ENCODE data around the gene TUBD1. TPM values are rescaled to one million over a fixed set of nuclear protein-coding genes. Genes with fewer than 3 reads are reported as not detected.

TUBD1 gene
- total and polyA plus RNA-seq, 2 of the 13 experiments (the other 11 are each of a cell fraction or from before 2014, with no cell fraction given), result 18.2 to 25.9 TPM

DNA sequence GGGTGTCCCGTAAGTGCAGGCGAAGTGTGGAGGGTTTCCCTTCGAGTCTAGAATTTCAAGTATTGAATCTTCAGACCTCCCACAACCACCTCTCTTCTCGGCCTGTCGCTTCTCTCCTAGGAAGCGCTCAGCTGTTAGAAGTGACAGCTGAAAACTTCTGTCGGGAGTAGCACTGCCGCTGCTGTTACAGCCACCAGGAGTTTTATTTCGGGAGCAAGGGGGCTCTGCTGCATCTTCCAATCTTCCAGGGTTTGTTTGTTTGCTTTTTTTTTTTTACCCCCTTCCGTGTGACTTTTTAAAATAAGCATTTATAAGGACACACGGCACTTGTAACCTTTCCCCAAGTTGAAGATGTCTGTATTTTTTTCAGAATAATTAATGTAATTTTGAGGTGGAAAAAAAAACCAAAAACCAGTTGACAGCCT, 945 bp upstream of the TUBD1 start (continued):
- TF ChIP-seq, protein P1, sequence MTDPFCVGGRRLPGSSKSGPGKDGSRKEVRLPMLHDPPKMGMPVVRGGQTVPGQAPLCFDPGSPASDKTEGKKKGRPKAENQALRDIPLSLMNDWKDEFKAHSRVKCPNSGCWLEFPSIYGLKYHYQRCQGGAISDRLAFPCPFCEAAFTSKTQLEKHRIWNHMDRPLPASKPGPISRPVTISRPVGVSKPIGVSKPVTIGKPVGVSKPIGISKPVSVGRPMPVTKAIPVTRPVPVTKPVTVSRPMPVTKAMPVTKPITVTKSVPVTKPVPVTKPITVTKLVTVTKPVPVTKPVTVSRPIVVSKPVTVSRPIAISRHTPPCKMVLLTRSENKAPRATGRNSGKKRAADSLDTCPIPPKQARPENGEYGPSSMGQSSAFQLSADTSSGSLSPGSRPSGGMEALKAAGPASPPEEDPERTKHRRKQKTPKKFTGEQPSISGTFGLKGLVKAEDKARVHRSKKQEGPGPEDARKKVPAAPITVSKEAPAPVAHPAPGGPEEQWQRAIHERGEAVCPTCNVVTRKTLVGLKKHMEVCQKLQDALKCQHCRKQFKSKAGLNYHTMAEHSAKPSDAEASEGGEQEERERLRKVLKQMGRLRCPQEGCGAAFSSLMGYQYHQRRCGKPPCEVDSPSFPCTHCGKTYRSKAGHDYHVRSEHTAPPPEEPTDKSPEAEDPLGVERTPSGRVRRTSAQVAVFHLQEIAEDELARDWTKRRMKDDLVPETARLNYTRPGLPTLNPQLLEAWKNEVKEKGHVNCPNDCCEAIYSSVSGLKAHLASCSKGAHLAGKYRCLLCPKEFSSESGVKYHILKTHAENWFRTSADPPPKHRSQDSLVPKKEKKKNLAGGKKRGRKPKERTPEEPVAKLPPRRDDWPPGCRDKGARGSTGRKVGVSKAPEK (CRISPR knock-in tag; IDR thresholded peaks at IDR 0.05; ENCODE audit: borderline replicate concordance), result no peak
- TF ChIP-seq ATF7-NPFF (CRISPR knock-in tag; IDR thresholded peaks at IDR 0.05; ENCODE audit: low read depth) (no peak), ZNF672 (CRISPR knock-in tag; IDR thresholded peaks at IDR 0.05) (no peak), ZFP82 (CRISPR knock-in tag; IDR thresholded peaks at IDR 0.05; ENCODE audit: borderline replicate concordance) (peak; percentile 77; the same call in 1 of the 2 replicates), SYNCRIP (IDR thresholded peaks at IDR 0.05; ENCODE audit: insufficient read depth, low read depth, low read length) (no peak), POGK (CRISPR knock-in tag; conservative IDR thresholded peaks at IDR 0.05) (no peak), ZFP90 (CRISPR knock-in tag; IDR thresholded peaks at IDR 0.05; ENCODE audit: borderline replicate concordance) (no peak), ZFP1 (CRISPR knock-in tag; IDR thresholded peaks at IDR 0.05) (no peak), ZNF224 (CRISPR knock-in tag; IDR thresholded peaks at IDR 0.05) (0 out of 2 replicates have a peak, but pooled peaks have one; percentile 83), PHF21A (CRISPR knock-in tag; IDR thresholded peaks at IDR 0.05) (peak; percentile 1; the same call in 1 of the 2 replicates), ZKSCAN5 (CRISPR knock-in tag; IDR thresholded peaks at IDR 0.05) (no peak), MYNN (CRISPR knock-in tag; IDR thresholded peaks at IDR 0.05; ENCODE audit: low read depth) (no peak), CREBL2 (CRISPR knock-in tag; IDR thresholded peaks at IDR 0.05; ENCODE audit: borderline replicate concordance) (0 out of 2 replicates have a peak, but pooled peaks have one; percentile 22), GABPB1 (CRISPR knock-in tag; IDR thresholded peaks at IDR 0.05) (no peak), NFATC3 (CRISPR knock-in tag; IDR thresholded peaks at IDR 0.05) (peak; percentile 7; the same call in 1 of the 2 replicates), SAP130 (CRISPR knock-in tag; IDR thresholded peaks at IDR 0.05; ENCODE audit: low read depth) (peak; percentile 62), NAIF1 (CRISPR knock-in tag; IDR thresholded peaks at IDR 0.05; ENCODE audit: borderline replicate concordance) (no peak), ZNF709 (CRISPR knock-in tag; IDR thresholded peaks at IDR 0.05) (no peak), ZNF431 (CRISPR knock-in tag; IDR thresholded peaks at IDR 0.05; ENCODE audit: borderline replicate concordance, low read depth) (peak; percentile 11; the same call in 1 of the 2 replicates)
- TF ChIP-seq, protein P2, sequence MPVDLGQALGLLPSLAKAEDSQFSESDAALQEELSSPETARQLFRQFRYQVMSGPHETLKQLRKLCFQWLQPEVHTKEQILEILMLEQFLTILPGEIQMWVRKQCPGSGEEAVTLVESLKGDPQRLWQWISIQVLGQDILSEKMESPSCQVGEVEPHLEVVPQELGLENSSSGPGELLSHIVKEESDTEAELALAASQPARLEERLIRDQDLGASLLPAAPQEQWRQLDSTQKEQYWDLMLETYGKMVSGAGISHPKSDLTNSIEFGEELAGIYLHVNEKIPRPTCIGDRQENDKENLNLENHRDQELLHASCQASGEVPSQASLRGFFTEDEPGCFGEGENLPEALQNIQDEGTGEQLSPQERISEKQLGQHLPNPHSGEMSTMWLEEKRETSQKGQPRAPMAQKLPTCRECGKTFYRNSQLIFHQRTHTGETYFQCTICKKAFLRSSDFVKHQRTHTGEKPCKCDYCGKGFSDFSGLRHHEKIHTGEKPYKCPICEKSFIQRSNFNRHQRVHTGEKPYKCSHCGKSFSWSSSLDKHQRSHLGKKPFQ (CRISPR knock-in tag; IDR thresholded peaks at IDR 0.05; ENCODE audit: insufficient replicate concordance), result peak; percentile 49
- TF ChIP-seq, protein P3, sequence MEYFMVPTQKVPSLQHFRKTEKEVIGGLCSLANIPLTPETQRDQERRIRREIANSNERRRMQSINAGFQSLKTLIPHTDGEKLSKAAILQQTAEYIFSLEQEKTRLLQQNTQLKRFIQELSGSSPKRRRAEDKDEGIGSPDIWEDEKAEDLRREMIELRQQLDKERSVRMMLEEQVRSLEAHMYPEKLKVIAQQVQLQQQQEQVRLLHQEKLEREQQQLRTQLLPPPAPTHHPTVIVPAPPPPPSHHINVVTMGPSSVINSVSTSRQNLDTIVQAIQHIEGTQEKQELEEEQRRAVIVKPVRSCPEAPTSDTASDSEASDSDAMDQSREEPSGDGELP (IDR thresholded peaks at IDR 0.05; ENCODE audit: borderline replicate concordance, low read depth), result peak; percentile 96
